NCI-H1417 (cell line): Measurements from ENCODE around the gene KLHL29.
A peak's percentile ranks its signal among the peaks of the same experiment; 100 is the strongest.

ENCODE experiments used
- DNase-seq, 3 experiments: peaks; one replicate each; lab custom pipeline; 2025; lab: John Stamatoyannopoulos, UW

Gene KLHL29

DNA sequence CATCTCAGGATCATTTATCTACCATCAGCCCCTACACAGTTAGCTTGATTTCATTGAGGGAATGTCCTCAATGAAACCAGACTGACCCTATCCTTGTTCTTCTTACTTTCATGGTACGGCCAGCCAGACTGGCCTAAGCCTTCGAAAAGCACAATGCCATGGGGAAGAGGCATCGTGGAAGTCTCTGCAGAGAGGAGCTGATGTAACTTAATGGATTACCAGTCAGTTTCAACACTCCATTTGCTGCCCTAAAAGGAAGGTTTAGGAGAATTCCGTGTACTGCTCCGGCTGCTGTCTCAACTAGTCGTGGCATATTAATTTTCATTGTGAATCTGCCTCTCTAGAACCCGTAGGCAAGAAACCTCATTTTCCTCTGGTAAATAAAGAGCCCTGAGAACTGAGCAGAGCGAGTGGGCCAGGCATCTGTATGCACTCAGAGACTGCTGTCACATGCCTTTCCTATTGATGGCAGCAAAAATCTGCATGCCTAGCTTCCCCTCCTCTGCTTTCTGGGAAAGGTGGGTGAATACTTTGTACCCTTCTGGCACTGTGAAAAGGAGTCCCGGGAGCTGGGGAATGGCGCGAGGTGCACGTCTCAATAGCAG, 184.9 kb downstream of the KLHL29 start:
- DNase-seq, result no peak

DNA sequence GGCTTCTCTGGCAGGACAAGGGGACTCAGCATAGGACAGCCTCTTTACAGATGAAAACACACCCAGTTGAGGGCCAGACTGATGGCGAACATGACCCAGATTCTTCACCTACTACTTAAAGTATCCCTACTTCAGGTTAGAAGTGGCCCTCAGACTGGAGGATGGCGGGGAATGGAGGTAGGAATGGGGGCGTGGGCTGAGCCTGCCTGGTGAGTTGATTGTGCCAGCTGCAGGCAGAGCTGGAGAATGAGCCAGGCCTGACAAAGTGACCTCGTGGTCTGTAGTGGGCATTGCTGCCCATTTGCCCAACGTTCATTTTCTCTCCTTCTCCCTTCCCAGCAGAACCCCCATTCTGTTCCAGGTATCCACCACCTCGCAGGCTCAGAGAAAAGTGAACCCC, 186.1 kb downstream of the KLHL29 start:
- no peak for DNase-seq

DNA sequence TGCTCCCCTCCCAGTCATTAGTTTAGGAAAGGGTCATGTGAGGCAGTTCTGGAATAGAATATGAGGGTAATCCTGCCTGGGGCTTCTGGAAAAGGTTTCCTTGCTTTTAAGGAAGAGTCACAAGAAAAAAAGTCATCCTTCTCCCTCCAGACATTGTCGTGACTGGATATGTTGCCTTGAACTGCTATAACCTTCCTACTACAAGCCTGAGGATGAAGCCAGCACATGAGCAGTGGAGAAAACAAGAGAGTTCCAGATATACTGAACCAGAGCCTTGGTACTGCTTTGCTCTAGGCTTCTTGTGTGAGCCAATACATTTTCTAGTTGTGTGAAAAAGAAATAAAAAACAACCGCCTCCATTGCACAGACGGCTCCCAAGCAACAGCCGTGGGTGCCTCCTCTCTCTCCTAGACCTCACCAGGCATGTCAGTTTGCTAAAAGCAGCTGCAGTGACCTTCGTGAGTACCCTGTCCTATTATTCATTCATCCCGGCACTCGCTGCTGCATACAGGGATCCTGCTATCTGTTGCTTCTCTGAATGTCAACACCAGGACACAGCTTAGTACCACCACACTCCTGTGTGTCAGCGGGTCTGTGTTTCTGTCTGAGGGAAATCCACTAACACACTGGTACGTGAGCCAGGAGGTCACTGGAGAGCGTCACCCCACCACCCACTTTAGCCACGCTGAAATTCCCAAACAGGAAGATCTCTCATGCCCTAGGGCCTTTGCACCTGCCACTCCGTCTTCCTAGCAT, 186.7 kb downstream of the KLHL29 start:
- no peak for DNase-seq

DNA sequence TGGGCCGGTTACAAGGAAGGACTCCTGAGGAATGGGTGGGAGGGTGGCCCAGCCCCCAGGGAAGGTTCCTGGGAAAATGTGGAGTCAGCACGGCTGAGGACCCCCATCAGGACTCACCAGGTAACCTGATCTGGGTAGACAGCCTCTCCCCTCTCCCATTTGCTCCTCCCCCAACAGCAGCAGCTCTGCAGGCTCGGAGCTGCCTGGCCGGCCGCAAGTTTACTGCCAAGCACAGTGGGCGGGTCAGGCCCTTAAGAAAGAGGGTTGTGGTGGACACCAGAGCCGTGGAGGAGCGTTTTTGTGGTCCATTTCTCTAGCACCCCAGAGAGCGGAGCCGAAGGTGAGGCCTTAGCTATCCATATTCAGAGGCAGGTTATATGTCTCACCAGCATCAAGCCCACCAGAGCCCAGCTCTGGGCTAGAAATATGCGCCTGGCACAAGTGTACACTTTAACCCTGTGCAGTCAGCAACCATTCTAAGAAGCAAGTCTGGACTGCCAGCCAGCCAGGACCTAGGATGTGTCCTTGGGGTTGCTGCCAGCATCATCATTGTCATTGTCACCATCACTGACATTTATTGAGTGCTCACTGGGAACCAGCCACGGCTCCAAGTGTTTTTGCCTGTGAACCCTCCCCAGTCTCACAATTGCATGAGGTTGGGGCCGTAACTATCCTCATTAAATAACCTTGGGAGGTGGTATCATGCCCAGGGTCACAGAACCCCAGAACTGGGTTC, 190.1 kb downstream of the KLHL29 start:
- peak in 1 of 3 experiments; percentile 13 for DNase-seq

DNA sequence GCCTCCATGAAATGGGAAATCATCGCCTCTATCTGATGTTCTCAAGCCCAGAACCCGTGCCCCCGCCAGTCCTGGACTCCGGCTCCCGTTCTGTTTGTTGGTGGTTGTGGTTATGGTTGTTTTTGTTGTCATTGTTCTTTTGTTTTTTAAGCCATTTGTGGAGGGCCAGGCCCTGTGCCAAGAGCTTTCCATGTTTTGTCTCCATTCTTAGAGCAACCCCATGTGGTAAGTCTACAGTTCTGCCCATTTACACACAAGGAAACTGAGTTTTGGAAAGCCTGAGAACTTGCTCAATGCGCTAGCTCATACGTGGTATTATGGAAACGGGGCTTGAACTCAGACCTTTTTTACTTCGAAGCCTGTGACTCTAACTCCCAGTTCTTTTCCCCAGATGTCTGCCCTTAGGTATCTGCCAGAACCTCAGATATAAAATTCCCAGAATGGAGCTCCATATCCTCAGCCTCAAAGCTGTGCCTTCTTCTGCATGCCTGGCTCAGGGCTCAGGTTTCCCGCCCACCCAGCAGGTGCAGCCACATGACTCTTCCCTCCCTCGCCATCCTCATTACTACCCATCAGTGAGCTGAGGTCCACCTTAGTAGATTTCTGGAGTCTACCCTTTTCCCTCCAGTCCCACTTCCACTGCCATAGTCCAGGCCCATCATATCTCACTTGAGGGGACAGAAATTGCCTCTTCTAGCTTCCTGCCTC, 194.1 kb downstream of the KLHL29 start:
- DNase-seq, result peak in 1 of 3 experiments; percentile 16

DNA sequence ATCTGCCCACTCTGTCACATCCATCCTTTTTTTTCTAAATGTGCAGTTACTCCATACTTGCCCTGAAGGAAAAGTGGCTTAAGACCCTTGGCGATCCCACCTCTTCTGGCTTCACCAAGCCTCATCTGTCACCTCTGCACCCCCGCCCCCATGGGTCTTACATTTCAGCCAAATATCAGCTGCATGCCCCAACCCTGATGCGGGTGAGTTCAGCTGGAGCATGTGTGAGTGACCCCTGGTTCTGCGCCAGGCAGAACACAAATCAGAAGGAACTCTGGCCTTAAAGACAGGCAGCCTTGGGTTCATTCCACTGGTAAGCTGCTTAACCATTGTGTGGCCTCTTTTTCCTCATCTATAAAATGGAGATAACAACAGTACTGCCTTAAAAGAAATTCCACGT, 194.7 kb downstream of the KLHL29 start:
- no peak for DNase-seq

DNA sequence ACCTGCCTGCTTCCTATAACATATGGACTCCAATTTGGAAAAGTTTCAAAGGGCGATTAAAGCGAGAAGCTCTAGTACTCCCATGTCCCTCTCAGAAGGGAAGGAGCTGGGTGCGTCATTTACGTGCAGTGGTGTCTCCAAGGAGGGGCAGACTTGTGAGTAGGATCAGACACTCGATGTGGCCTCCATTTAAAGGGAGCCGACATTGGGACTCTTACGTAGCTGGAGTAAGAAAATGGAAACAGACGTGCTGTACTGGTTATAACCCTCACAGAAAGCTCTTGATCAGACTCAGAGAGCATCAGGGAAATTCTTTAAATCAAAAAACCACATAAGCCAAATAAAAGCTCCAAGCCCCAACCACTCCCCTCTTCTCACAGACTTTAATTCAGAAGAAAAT, 198.5 kb downstream of the KLHL29 start:
- no peak for DNase-seq

DNA sequence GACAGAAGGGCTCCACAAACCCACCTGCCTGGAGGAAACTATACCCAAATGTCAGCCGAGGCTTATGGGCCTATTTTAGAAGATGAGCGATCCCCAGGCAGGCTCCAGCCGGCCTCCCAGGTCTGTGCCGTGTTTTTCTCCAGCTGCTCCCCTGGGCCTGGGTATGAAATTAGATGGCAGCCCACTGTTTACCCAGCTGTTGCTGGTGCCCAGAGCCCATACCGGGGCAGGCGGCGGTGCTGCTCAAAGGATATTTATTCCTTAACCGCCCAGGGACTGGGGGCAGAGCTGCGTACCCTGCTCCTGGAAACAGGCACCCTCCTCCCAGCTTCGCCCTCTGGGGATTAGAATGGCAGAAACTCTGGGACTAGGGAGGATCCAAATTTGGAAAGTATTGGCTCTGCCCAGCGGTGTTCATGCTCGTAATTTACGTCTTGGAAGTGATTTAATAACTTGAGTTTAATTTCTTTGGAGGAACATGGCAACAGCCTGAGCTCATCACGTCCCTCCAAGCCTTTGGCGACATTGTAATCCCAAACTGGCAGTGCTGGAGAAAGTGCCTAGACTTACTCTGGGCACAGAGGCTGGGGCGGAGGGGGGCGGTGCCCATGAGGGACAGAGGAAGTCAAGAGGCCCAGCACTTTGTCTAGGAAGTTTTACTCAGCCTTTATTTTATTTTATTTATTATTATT, 199.2 kb downstream of the KLHL29 start:
- DNase-seq, result peak; percentile 48 to 92 (median 81)

DNA sequence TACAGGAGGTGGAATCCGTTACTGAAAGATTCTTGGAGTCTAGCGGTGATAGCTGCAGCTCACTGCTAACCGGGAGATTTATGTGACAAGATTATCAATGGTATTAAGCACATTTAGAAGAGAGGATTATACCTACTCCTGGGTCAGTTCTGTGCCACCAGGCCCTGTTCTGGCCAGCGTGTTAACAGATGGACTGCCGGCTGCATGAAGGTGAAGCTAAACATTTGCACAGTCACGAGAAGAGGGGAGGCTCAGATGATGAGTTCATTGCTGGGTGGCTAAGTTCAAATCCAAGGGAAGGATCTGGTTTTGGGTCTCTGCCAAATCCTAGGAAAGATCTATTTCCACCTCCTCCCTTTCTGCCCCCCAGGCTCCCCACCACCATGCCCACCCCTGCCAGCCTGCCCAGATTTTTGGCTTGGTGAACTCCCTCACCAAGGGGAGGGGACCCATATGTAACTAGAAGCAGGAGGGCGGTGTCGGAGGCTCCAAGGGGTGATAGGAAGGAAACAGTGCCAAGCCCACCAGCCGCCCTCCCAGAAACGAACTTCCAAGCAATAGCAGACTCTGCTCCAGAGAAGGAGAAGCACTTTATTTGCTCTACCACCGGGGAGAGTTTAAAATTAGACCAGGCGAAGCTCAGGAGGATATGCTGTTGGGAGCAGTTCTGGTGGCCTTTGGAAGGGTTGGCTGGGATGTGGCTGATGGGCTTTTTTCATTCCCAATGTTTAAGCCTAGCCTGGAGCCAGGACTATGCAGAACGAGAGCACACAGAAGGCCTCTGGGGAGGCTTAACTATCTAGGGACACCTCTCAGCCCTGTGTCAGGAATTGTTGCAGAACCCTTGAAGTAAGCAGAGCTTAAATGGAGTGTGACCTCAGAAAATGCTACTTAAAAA, 200.5 kb downstream of the KLHL29 start:
- DNase-seq, result peak in 2 of 3 experiments; percentile 38 to 91

DNA sequence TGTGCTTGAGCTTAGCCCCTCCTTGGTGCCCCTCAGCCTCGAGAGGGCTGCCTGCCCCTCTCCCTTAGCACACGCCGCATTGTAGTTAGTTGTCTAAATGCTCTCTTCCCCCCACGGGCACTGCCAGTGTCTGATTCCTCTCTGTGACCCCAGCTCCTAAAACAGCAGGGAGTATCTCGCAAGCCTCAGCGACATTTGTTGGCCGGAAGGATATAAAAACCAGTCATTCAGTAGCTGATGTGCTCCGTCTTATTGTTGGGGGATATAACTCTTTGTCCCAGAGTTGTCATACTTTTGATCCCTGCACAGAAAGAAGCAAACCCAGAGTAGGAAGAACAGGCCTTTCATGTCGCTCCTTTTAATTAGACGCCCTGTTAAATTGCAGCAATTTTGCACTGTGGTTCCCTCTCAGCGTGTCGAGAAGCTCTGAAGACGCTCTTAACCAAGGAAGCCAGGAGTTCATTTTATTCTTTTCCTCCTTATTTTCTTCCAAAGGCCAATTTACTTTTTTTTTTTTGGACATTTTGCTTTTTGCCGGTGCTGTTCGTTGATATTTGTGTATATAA, 201.8 kb downstream of the KLHL29 start:
- peak in 1 of 3 experiments; percentile 47 for DNase-seq

DNA sequence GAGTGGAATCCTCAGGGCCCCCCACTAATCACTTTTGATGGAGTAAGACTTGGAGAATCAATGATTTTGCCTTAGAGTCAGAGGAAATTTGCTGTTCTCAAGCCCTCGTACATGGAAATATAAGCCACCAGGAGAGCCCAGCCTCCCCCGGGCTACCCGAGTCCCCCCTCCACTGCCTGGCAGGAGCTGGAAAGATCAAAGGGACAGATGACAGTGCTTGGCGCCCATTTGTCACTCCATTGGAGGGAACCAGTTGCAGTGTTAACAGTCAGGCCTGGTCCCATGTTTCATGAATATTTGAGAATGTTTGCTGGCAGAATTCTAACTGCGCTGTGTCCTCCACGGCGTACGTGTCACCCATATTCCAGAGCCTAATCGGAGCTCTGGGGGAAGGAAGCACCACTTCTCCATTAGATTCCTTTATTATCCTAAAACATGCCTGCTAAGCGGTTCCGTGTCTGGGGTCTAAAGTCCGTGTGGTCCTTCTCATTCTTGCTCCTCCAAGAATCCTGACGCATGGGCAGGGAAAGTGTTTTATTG, 202.4 kb downstream of the KLHL29 start:
- DNase-seq, result peak in 1 of 3 experiments; percentile 44

DNA sequence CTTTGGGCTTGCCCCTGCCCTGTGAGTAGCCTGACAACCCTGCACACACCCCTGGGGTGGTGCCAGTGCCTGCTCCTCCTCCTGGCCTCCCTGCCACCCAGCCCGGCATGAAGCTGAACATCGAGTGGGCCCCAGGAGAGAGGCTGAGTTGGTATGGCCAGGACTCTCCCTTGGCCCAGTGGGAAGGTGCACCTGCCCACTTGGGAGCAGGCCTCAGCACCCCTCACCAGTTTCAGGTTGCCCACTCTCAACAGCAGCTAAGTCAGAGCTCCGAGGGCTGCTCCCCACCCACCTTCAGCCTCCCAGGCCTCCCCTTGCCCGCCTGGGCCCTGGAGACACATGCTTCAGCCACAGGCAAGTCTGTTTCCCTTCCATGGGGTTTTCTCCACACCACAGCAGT, 203.1 kb downstream of the KLHL29 start:
- DNase-seq, result no peak

DNA sequence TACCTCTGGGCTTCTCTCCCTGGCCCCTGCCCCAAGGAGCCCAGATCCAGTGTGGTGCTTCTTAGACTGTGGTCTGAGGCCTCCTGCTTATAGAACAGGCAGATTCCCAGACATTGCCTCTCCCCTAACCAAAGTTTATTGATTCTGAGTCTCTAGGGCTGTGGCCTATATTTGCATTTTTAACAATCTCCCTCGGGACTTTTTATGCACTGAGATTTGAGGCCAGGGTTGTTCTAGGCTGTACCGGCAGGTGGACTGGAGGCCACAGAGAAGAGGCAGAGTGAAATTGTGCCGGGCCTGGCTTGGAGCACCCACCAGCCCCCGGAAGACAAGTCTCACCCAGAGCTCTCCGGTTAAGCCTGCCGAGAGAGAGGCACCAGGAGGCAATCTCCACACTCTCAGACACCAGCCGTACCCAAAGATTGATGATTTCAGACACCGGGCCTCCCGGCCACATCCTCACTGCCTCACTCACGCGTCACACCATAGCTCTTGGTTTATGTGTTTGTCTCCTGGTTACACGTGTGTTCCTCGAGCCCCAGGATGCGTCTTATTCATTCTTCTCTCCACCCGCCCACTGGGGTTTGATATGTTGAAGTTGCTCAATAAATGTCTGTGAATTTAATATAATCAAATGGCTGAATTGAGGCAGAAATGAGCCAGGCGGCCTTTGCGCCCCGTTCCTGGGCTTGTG, 203.7 kb downstream of the KLHL29 start:
- DNase-seq, result peak in 1 of 3 experiments; percentile 15

DNA sequence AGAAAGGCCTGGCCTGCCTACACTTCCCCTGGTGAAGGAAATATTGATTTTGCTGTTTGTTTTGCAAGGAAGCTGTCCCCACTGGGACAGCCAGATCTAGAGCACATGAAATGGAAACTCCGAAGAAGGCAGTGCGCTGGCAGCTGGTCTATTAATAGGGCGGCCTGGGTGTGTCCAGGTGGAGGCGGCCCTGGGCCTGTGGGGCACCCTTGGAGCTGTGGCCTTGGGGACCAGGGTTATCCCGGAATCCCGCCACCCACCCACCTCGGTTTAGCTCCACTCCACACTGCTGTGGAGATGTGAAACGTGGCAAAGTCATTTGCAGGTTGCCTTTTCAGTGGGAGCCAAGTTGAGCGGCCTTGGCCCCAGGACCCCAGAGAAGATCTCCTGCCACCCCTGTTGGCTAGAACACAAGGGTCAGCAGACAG, 204.3 kb downstream of the KLHL29 start:
- no peak for DNase-seq

DNA sequence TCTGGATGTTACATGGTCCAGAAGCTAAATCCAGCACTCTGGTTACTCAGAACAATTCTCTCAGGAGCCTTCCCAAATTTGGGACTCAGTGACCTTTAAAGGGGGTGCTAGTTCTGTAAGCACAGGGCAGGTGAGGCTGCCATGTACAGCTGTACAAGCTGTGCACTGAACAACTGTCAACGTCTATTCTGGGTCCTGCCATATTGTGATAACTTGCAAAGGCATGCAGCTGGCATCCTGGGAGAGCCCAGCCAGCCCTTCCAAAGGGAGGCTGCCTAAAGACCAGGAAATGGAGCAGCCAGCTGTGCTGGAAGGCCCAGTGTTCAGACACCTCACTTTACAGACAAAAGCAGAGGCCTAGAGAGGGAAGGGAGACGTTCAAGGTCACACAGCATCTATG, 204.8 kb downstream of the KLHL29 start:
- no peak for DNase-seq

DNA sequence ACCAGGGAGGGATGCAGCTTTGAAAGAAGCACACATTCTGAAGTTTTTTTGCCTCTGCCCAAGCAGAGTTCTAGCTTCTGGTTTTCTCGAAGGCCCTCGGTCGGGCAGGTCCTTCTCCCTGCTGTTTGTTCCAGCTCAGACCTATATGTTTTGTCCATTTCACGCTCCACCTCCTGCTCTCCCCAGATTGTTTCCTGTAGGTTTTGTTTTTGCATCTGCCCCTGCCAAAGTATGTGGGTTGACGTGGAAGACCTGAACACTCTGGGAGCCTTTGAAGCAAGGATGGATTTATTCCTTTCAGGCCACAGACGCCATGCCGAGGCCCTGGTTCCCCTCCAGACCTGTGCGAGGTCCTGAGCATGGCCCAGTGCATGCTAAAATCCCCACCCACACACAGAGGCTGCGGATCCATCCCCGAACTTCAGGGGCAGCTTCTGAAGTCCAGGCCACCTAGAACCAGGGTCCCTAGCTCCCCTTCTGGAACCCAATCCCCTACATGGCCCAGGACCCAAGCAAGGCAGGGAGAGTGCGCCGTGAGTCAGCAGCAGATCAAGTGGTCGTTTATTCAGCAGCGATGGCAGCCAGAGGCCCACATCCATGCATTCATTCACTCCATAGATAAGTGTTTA, 205.4 kb downstream of the KLHL29 start:
- DNase-seq, result no peak

DNA sequence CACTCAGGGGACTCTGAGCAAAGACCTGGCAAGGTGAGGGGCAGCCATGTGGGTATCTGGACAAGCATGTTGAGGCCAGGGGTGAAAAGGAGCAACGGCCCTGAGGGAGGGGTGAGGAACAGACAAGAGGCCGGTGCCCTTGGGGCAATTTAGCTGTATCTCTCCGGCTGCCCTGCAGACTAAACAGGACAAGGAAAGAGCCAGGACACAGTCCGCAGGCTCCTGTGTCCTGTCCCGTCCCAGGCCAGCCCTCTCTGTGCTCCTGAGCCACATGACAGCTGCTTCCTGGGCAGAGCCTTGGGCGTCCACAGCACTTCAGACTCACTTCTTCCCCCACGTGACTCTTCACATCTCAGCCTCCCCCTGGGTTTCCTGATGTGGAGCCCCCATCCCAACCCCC, 206.1 kb downstream of the KLHL29 start:
- no peak for DNase-seq

DNA sequence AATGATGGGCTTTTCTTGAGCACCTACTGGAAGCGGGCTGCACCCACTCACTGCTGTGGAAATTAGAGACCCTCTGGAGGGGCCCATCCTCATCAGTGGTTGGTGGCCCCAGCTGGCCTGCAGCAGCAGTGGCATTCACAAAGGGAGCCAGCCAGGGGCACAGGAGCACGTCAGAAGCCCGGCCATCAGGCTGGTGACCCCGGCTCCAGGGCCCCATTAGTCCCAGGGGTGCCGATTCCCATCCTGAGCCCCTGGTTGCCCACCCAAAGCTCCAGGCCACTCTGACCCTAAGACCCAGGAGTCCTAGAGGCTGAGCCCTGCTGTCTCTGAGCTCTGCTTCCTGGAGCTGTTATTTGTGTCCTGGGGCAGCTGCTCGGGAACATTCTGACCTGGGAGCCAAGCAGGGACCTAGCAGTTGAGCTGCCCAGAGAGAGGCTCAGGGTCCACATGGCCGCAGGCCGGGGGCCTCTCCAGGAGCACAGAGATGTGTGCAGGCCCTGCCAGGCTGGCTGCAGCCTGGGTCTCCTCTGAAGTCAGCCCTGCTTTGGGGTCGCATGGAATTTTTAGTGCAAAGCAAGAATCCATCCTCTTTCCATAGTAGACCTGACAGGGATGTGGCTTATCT, 207.2 kb downstream of the KLHL29 start:
- no peak for DNase-seq
